Vagina (tissue), 2 donors: ENCODE measurements around the gene SLC12A5.

Experiments used
- CTCF ChIP-seq, 3 experiments: fragments of 450-650 bp in 2 of 3; fragments of 200-600 bp in 1 of 3; sonication (generic) in 1 of 3; IDR thresholded peaks; one replicate each; pipeline ENCODE4 v1.5.1; 2017 to 2019; ENCODE audit warnings: antibody characterized with exemption in 3 of 3, mild to moderate bottlenecking in 2 of 3, moderate library complexity in 2 of 3
- POLR2A ChIP-seq, 2 donors: fragments of 450-650 bp; IDR thresholded peaks; one replicate each; pipeline ENCODE4 v1.6.1; 2017; ENCODE audit warnings: antibody characterized with exemption in 2 of 2, mild to moderate bottlenecking in 2 of 2, moderate library complexity in 2 of 2
- POLR2AphosphoS5 ChIP-seq, 2 donors: sonication (generic); formaldehyde crosslinking; IDR thresholded peaks; one replicate each; pipeline ENCODE4 v1.9.0; 2017; ENCODE audit warnings: antibody characterized with exemption in 2 of 2, mild to moderate bottlenecking in 2 of 2, low read depth in 1 of 2; ENCODE audit not compliant: insufficient read depth in 1 of 2

DNA sequence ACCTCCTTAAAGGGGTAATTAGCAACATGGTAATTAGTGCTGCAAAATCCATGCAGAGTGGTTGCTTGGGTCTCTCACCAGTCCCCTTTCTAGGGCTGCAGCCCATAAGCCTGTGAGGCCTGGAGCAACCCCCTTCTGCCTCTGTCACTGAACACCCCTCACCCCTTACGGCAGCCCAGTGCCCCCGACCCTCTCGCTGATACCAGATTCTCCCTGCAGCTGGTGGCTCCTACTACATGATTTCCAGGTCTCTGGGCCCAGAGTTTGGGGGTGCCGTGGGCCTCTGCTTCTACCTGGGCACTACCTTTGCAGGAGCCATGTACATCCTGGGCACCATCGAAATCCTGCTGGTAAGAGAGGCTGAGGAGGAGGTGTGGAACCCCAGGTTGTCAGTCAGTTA lies 8.0 kb downstream of the SLC12A5 start:
- TF ChIP-seq CTCF (IDR thresholded peaks at IDR 0.05) (no peak), POLR2AphosphoS5 (IDR thresholded peaks at IDR 0.05; ENCODE audit: insufficient read depth in 1 of 2, low read depth in 1 of 2) (no peak), POLR2A (IDR thresholded peaks at IDR 0.05) (no peak)
